ENCODE results near the gene DGKH. TPM values are rescaled to one million over a fixed set of nuclear protein-coding genes. Genes with fewer than 3 reads are reported as not detected.

DGKH gene
- total and polyA plus RNA-seq, 9 of the 15 experiments (the other 6 are each of a cell fraction or from before 2014, with no cell fraction given), result 0.38 to 4.4 (median 3.1) TPM

DNA sequence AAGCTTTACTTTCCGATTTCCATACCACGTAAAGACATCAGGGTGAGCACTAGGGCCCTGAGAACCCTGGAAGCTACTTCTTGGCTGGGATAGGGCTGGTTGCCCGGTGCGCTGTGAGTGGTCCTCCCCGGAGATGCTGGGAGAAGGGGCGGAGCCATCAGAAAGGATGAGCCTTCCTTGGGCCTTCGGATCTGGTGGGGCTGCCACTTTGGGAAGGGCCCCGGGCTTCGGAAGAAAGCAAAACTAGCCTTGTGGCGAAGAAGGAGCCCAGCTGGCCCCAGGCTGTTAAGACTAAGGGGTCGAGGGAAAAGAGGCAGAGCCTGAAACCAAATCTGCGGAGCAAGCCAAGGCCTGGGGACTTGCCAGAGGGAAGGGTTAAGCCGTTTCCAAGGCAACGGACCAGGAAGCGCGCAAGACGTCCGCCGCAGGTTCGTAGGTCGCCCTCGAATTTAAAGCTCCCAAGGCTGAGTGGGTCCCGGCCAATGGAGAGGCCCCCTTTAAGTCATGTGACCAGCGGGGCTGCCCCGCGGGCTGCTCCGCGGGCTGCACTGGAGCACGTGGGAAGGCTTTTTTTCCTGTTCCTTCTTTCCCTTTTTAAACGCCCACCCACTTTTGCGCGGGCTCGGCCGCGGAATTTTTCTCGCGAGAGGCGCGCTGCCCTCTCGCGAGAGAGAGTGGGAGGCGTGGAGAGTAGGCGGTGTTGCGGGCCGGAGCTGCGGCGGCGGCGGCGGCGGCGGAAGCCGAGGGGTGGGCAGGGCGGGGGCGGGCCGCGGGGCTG, 223.1 kb downstream of the DGKH start (continued):
- TF ChIP-seq, protein P1, sequence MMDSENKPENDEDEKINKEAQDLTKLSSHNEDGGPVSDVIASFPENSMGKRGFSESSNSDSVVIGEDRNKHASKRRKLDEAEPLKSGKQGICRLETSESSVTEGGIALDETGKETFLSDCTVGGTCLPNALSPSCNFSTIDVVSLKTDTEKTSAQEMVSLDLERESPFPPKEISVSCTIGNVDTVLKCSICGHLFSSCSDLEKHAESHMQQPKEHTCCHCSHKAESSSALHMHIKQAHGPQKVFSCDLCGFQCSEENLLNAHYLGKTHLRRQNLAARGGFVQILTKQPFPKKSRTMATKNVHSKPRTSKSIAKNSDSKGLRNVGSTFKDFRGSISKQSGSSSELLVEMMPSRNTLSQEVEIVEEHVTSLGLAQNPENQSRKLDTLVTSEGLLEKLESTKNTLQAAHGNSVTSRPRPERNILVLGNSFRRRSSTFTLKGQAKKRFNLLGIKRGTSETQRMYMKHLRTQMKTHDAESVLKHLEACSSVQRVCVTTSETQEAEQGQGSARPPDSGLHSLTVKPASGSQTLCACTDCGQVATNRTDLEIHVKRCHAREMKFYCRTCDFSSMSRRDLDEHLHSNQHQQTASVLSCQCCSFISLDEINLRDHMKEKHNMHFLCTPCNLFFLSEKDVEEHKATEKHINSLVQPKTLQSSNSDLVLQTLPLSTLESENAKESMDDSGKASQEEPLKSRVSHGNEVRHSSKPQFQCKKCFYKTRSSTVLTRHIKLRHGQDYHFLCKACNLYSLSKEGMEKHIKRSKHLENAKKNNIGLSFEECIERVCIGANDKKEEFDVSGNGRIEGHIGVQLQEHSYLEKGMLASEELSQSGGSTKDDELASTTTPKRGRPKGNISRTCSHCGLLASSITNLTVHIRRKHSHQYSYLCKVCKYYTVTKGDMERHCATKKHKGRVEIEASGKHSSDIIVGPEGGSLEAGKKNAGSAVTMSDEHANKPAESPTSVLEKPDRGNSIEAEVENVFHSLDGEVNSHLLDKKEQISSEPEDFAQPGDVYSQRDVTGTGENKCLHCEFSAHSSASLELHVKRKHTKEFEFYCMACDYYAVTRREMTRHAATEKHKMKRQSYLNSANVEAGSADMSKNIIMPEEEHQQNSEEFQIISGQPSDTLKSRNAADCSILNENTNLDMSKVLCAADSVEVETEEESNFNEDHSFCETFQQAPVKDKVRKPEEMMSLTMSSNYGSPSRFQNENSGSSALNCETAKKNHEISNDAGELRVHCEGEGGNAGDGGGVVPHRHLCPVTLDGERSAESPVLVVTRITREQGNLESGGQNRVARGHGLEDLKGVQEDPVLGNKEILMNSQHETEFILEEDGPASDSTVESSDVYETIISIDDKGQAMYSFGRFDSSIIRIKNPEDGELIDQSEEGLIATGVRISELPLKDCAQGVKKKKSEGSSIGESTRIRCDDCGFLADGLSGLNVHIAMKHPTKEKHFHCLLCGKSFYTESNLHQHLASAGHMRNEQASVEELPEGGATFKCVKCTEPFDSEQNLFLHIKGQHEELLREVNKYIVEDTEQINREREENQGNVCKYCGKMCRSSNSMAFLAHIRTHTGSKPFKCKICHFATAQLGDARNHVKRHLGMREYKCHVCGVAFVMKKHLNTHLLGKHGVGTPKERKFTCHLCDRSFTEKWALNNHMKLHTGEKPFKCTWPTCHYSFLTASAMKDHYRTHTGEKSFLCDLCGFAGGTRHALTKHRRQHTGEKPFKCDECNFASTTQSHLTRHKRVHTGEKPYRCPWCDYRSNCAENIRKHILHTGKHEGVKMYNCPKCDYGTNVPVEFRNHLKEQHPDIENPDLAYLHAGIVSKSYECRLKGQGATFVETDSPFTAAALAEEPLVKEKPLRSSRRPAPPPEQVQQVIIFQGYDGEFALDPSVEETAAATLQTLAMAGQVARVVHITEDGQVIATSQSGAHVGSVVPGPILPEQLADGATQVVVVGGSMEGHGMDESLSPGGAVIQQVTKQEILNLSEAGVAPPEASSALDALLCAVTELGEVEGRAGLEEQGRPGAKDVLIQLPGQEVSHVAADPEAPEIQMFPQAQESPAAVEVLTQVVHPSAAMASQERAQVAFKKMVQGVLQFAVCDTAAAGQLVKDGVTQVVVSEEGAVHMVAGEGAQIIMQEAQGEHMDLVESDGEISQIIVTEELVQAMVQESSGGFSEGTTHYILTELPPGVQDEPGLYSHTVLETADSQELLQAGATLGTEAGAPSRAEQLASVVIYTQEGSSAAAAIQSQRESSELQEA (IDR thresholded peaks at IDR 0.05; ENCODE audit: low read depth), result no peak
- TF ChIP-seq ZNF699 (CRISPR knock-in tag; IDR thresholded peaks at IDR 0.05; ENCODE audit: insufficient replicate concordance) (no peak), ZNF586 (CRISPR knock-in tag; conservative IDR thresholded peaks at IDR 0.05) (no peak), CHD2 (IDR thresholded peaks at IDR 0.05; ENCODE audit: low read depth, low read length) (peak; percentile 98), ZNF395 (CRISPR knock-in tag; IDR thresholded peaks at IDR 0.05) (peak; percentile 68; the same call in 1 of the 2 replicates), MBD2 (IDR thresholded peaks at IDR 0.05; ENCODE audit: borderline replicate concordance, low read depth) (0 out of 2 replicates have a peak, but pooled peaks have one; percentile 15), SNIP1 (IDR thresholded peaks at IDR 0.05; ENCODE audit: low read depth) (peak; percentile 31; the same call in 1 of the 2 replicates), NFXL1 (CRISPR knock-in tag; IDR thresholded peaks at IDR 0.05) (no peak), PRDM10 (IDR thresholded peaks at IDR 0.05; ENCODE audit: partially characterized antibody) (no peak)
- TF ChIP-seq, protein P2, sequence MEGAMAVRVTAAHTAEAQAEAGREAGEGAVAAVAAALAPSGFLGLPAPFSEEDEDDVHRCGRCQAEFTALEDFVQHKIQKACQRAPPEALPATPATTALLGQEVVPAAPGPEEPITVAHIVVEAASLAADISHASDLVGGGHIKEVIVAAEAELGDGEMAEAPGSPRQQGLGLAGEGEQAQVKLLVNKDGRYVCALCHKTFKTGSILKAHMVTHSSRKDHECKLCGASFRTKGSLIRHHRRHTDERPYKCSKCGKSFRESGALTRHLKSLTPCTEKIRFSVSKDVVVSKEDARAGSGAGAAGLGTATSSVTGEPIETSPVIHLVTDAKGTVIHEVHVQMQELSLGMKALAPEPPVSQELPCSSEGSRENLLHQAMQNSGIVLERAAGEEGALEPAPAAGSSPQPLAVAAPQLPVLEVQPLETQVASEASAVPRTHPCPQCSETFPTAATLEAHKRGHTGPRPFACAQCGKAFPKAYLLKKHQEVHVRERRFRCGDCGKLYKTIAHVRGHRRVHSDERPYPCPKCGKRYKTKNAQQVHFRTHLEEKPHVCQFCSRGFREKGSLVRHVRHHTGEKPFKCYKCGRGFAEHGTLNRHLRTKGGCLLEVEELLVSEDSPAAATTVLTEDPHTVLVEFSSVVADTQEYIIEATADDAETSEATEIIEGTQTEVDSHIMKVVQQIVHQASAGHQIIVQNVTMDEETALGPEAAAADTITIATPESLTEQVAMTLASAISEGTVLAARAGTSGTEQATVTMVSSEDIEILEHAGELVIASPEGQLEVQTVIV (CRISPR knock-in tag; IDR thresholded peaks at IDR 0.05; ENCODE audit: borderline replicate concordance), result no peak

Data from K562 (cell line).